OCI-LY7 (cell line): ENCODE results near the gene INTS11. TPM values are rescaled to one million over a fixed set of nuclear protein-coding genes. Genes with fewer than 3 reads are reported as not detected.

Source experiments
- BruUV-seq: library from RNA; stranded (reverse); fragments of 400-500 nt; replicated peaks from 2 replicates; lab custom pipeline; 2021; lab: Mats Ljungman, UMichigan
- CTCF ChIA-PET: fragments of 300-600 bp; sonication (Branson Sonifier 250); formaldehyde crosslinking; loops from one replicate; lab custom pipeline; 2022; ENCODE audit warnings: antibody characterized with exemption; ENCODE audit not compliant: unreplicated experiment; lab: Charles Lee
- POLR2A ChIA-PET: fragments of 300-600 bp; sonication (Branson Sonifier 250); formaldehyde crosslinking; loops from one replicate; lab custom pipeline; 2022; ENCODE audit warnings: antibody characterized with exemption; lab: Charles Lee
- DNase-seq: peaks from one replicate; pipeline ENCODE4 v3.0.0-alpha.2; 2015; ENCODE audit warnings: low spot score
- H2AFZ ChIP-seq: fragments of 200-600 bp; sonication (generic), shearing (Covaris generic); 2 replicates; pipeline ENCODE4 v1.6.1; 2014; ENCODE audit warnings: mild to moderate bottlenecking, antibody characterized with exemption, low read length, moderate library complexity
- H3K27ac ChIP-seq: fragments of 200-600 bp; sonication (generic); 2 replicates; pipeline ENCODE4 v1.5.1; 2014; ENCODE audit warnings: mixed run types, low read depth, mild to moderate bottlenecking, moderate library complexity, low read length, inconsistent platforms; ENCODE audit not compliant: poor library complexity, severe bottlenecking
- H3K36me3 ChIP-seq: fragments of 200-600 bp; sonication (generic); 2 replicates; pipeline ENCODE4 v1.6.1; 2014; ENCODE audit warnings: mild to moderate bottlenecking, antibody characterized with exemption, low read length, moderate library complexity, mixed read lengths; ENCODE audit not compliant: insufficient read depth
- H3K4me1 ChIP-seq: fragments of 200-600 bp; sonication (generic); 2 replicates; pipeline ENCODE4 v1.5.1; 2014; ENCODE audit warnings: mild to moderate bottlenecking, low read length; ENCODE audit not compliant: insufficient read depth, poor library complexity, severe bottlenecking
- H3K4me2 ChIP-seq: fragments of 200-600 bp; sonication (generic); 2 replicates; pipeline ENCODE4 v1.6.1; 2014; ENCODE audit warnings: mild to moderate bottlenecking, low read length
- H3K4me3 ChIP-seq: fragments of 200-600 bp; sonication (generic); 2 replicates; pipeline ENCODE4 v1.5.1; 2014; ENCODE audit warnings: mild to moderate bottlenecking, low read depth, low read length; ENCODE audit not compliant: poor library complexity, severe bottlenecking
- H3K79me2 ChIP-seq: fragments of 200-600 bp; sonication (generic); 2 replicates; pipeline ENCODE4 v1.6.1; 2016; ENCODE audit warnings: low read depth, mild to moderate bottlenecking, low read length, moderate library complexity, mixed read lengths; ENCODE audit not compliant: insufficient read depth
- H3K9me2 ChIP-seq: fragments of 200-600 bp; sonication (generic); 2 replicates; pipeline ENCODE4 v1.6.1; 2016; ENCODE audit warnings: mild to moderate bottlenecking, low read length, mixed read lengths; ENCODE audit not compliant: insufficient read depth
- H3K9me3 ChIP-seq: fragments of 200-600 bp; sonication (generic); 2 replicates; pipeline ENCODE4 v1.6.1; 2014; ENCODE audit warnings: mild to moderate bottlenecking, mixed run types, low read length, mixed read lengths
- H4K20me1 ChIP-seq: fragments of 200-600 bp; sonication (generic); 2 replicates; pipeline ENCODE4 v1.6.1; 2014; ENCODE audit warnings: mild to moderate bottlenecking, antibody characterized with exemption, low read length, moderate library complexity, mixed read lengths; ENCODE audit not compliant: insufficient read depth
- EZH2phosphoT487 ChIP-seq: fragments of 200-600 bp; sonication (generic); IDR thresholded peaks from 2 replicates; pipeline ENCODE4 v1.6.1; 2018; ENCODE audit warnings: low read depth, borderline replicate concordance, mild to moderate bottlenecking, mixed run types, antibody characterized with exemption, low read length, moderate library complexity, mixed read lengths
- intact Hi-C: fragments of 100-400 bp; cut with micrococcal nuclease; formaldehyde crosslinking; loops from one replicate; pipeline ENCODE4 v1.10.0; 2022; ENCODE audit not compliant: unreplicated experiment
- total RNA-seq, 2 experiments: library from RNA; depleted of rRNA in 1 of 2; stranded (reverse); fragments of >200 nt in 1 of 2; shearing (Covaris generic) in 1 of 2; gene quantifications; 2 replicates each; pipeline ENCODE4 v1.2.3, GENCODE V29; 2014 to 2022
- TF ChIP-seq, protein P1 (sequence below): fragments of 200-600 bp; sonication (generic); conservative IDR thresholded peaks from 2 replicates; pipeline ENCODE4 v1.5.1; 2014; ENCODE audit warnings: mild to moderate bottlenecking, antibody characterized with exemption, low read length, moderate library complexity, mixed read lengths

INTS11 gene
- total RNA-seq, 2 experiments from 2014 or later: 142 to 146 TPM

DNA sequence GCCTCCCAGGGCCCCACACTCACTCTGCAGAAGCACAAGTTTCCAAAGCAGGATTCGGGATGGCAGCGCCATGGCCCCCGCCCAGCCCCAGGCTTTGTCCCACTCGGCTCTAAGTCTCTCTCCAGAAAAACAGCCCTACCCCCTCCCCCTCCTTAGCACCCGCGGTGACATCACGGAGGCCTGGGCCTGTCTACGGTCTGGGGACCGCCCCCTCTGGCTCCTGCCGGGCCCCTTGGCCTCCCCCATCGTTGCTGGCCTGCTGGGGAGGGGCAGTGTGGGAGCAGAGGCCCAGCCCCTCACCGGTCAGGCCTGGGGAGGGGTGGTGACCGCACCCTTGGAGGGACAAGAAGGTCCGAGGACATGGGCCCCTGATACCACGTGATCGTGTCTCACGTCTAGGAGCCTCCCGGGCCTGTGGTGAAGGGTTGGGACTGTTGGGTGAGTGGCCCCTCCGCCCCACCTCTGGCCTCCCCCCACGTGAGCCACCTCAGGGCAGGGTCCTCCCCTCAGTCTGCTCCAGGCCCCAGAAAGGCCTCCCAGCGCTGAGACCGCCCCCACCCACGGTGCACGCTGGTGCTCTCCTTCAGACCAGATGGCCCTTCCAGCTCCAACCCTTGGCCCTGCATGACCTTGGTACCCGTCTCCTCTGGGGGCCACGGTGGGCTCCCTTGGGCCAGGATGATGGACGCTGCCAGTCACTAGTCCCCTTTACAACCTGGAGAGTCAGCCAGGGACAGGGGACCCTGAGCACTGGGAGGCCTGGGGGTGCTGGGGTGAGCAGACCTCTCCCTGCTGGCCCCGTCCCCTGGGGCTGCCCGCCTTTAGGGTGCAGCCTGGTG, 34.2 kb upstream of the INTS11 start, which contains the start of gene MXRA8:
MXRA8 (minus strand) TSS at position 123 of the 839 bp plus-strand sequence; CDS start at position 72, 51 bp downstream.
- no peaks in the 10 kb centered on the region for H3K79me2 ChIP-seq
- H3K9me3 ChIP-seq: no peaks in the 10 kb centered on the region
- H3K27ac ChIP-seq: no peak within 1 kb of the TSS
- no peak within 1 kb of the TSS for H3K4me3 ChIP-seq
- intact Hi-C loops: no loop called here
- ChIA-PET CTCF (no interaction called here), POLR2A (no interaction called here)
- H3K4me2 ChIP-seq: no peak within 1 kb of the TSS
- no peak for DNase-seq
- H2AFZ ChIP-seq: no peak within 1 kb of the TSS
- no peaks in the 10 kb centered on the region for H4K20me1 ChIP-seq
- no peaks in the 10 kb centered on the region for H3K4me1 ChIP-seq
- BruUV-seq: no TSS peak
- H3K9me2 ChIP-seq: no peaks in the 10 kb centered on the region
- no peak for TF ChIP-seq EZH2phosphoT487
- TF ChIP-seq, protein P1, sequence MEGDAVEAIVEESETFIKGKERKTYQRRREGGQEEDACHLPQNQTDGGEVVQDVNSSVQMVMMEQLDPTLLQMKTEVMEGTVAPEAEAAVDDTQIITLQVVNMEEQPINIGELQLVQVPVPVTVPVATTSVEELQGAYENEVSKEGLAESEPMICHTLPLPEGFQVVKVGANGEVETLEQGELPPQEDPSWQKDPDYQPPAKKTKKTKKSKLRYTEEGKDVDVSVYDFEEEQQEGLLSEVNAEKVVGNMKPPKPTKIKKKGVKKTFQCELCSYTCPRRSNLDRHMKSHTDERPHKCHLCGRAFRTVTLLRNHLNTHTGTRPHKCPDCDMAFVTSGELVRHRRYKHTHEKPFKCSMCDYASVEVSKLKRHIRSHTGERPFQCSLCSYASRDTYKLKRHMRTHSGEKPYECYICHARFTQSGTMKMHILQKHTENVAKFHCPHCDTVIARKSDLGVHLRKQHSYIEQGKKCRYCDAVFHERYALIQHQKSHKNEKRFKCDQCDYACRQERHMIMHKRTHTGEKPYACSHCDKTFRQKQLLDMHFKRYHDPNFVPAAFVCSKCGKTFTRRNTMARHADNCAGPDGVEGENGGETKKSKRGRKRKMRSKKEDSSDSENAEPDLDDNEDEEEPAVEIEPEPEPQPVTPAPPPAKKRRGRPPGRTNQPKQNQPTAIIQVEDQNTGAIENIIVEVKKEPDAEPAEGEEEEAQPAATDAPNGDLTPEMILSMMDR: no peak
- H3K36me3 ChIP-seq: no peaks in the 10 kb centered on the region

- TF ChIP-seq, protein P1: no peak
- TF ChIP-seq EZH2phosphoT487: no peak
- H3K79me2 ChIP-seq: no peaks in the 10 kb centered on the region
- ChIA-PET POLR2A (no interaction called here), CTCF (no interaction called here)
- no peaks in the 10 kb centered on the region for H4K20me1 ChIP-seq
- no peaks in the 10 kb centered on the region for H3K9me2 ChIP-seq
- H3K27ac ChIP-seq: no peak overlapping the region
- BruUV-seq: no TSS peak
- H3K4me2 ChIP-seq: no peak overlapping the region
- DNase-seq: no peak
- H3K4me1 ChIP-seq: peaks cover 6% of the 10 kb centered on the region
- intact Hi-C loops: no loop called here
- no peaks in the 10 kb centered on the region for H3K9me3 ChIP-seq
- no peak overlapping the region for H2AFZ ChIP-seq
- no peaks in the 10 kb centered on the region for H3K36me3 ChIP-seq
- no peak overlapping the region for H3K4me3 ChIP-seq
These were observed 33.5 kb upstream of the INTS11 start for GRCh38 chr1:1357871-1358432.
